Neuronal stem cell (in vitro differentiated cells): ENCODE measurements around the gene LPP.

ENCODE experiments used
- DNase-seq: peaks from one replicate; pipeline ENCODE4 v3.0.0-alpha.2; 2013; ENCODE audit warnings: low spot score
- H2AFZ ChIP-seq: one replicate; pipeline ENCODE4 v1.6.1; 2013; ENCODE audit warnings: mild to moderate bottlenecking, low read length, inconsistent platforms
- H2AK5ac ChIP-seq: 2 replicates; pipeline ENCODE4 v1.6.1; 2013; ENCODE audit warnings: low read depth, mild to moderate bottlenecking, inconsistent platforms, low read length, moderate library complexity, mixed read lengths
- H2BK120ac ChIP-seq: 2 replicates; pipeline ENCODE4 v1.6.1; 2013; ENCODE audit warnings: low read depth, mild to moderate bottlenecking, inconsistent platforms, low read length, moderate library complexity, mixed read lengths
- H2BK12ac ChIP-seq: one replicate; pipeline ENCODE4 v1.6.1; 2013; ENCODE audit warnings: low read length, inconsistent platforms
- H2BK15ac ChIP-seq: 2 replicates; pipeline ENCODE4 v1.6.1; 2013; ENCODE audit warnings: mild to moderate bottlenecking, low read length, inconsistent platforms, mixed read lengths
- H2BK5ac ChIP-seq: one replicate; pipeline ENCODE4 v1.6.1; 2013; ENCODE audit warnings: inconsistent platforms, mild to moderate bottlenecking, low read length, moderate library complexity
- H3K14ac ChIP-seq: one replicate; pipeline ENCODE4 v1.6.1; 2013; ENCODE audit warnings: low read length, inconsistent platforms
- H3K18ac ChIP-seq: 2 replicates; pipeline ENCODE4 v1.6.1; 2013; ENCODE audit warnings: low read length, inconsistent platforms
- H3K23ac ChIP-seq: 2 replicates; pipeline ENCODE4 v1.6.1; 2013; ENCODE audit warnings: low read depth, mild to moderate bottlenecking, mixed read lengths, low read length, inconsistent platforms; ENCODE audit not compliant: poor library complexity
- H3K27ac ChIP-seq: replicated peaks from 3 replicates; pipeline ENCODE4 v1.5.1; 2013; ENCODE audit warnings: low read length, inconsistent platforms
- H3K27me3 ChIP-seq, 3 experiments: 2 replicates each; pipeline ENCODE4 v1.6.1; 2013; ENCODE audit warnings: low read length in 3 of 3, mild to moderate bottlenecking in 2 of 3, inconsistent platforms in 1 of 3, low read depth in 1 of 3, mixed read lengths in 1 of 3, moderate library complexity in 1 of 3; ENCODE audit not compliant: control insufficient read depth in 3 of 3, insufficient read depth in 3 of 3
- H3K36me3 ChIP-seq, 2 donors: replicated peaks in 1 of 2; 2 replicates each; pipeline ENCODE4 v1.6.1; 2013; ENCODE audit warnings: low read length in 2 of 2; ENCODE audit not compliant: control insufficient read depth in 2 of 2, insufficient read depth in 2 of 2
- H3K4ac ChIP-seq: 2 replicates; pipeline ENCODE4 v1.6.1; 2013; ENCODE audit warnings: inconsistent platforms, mild to moderate bottlenecking, low read length, moderate library complexity
- H3K4me1 ChIP-seq, 2 donors: 1 replicate in 1 of 2; 2 replicates in 1 of 2; pipeline ENCODE4 v1.6.1; 2013; ENCODE audit warnings: low read length in 2 of 2, low read depth in 1 of 2; ENCODE audit not compliant: control insufficient read depth in 2 of 2, insufficient read depth in 1 of 2
- H3K4me2 ChIP-seq: one replicate; pipeline ENCODE4 v1.6.1; 2013; ENCODE audit warnings: mild to moderate bottlenecking, low read length, inconsistent platforms; ENCODE audit not compliant: insufficient read depth, poor library complexity, severe bottlenecking
- H3K4me3 ChIP-seq, 2 donors: 2 replicates each; pipeline ENCODE4 v1.5.1; 2013; ENCODE audit warnings: low read length in 2 of 2, mild to moderate bottlenecking in 2 of 2, inconsistent platforms in 1 of 2, moderate library complexity in 1 of 2
- H3K79me1 ChIP-seq: one replicate; pipeline ENCODE4 v1.6.1; 2013; ENCODE audit warnings: low read depth, mild to moderate bottlenecking, inconsistent platforms, low read length, moderate library complexity
- H3K9ac ChIP-seq: one replicate; pipeline ENCODE4 v1.6.1; 2013; ENCODE audit warnings: mild to moderate bottlenecking, low read depth, low read length, inconsistent platforms; ENCODE audit not compliant: poor library complexity
- H3K9me3 ChIP-seq, 2 donors: replicated peaks in 1 of 2; 2 replicates each; pipeline versions ENCODE3 to v1.6.1; 2013; ENCODE audit warnings: low read length in 2 of 2, mild to moderate bottlenecking in 2 of 2, inconsistent platforms in 1 of 2, low read depth in 1 of 2, mixed read lengths in 1 of 2, moderate library complexity in 1 of 2; ENCODE audit not compliant: control insufficient read depth in 2 of 2, insufficient read depth in 1 of 2
- H4K8ac ChIP-seq: one replicate; pipeline ENCODE4 v1.6.1; 2013; ENCODE audit warnings: low read depth, mild to moderate bottlenecking, inconsistent platforms, low read length, moderate library complexity
- H4K91ac ChIP-seq: one replicate; pipeline ENCODE4 v1.6.1; 2013; ENCODE audit warnings: low read length, low read depth, mild to moderate bottlenecking, inconsistent platforms; ENCODE audit not compliant: poor library complexity
- WGBS, 2 donors: extraction: QIAGEN DNeasy Blood & Tissue Kit; methylation state at CpG; one replicate each; pipeline ENCODE4 v1.1.7; 2013; ENCODE audit warnings: missing lambda C conversion rate in 2 of 2, mixed read lengths in 1 of 2; ENCODE audit not compliant: insufficient read length in 2 of 2, insufficient replicate concordance in 1 of 2; ENCODE audit errors: extremely low coverage in 2 of 2; 5-methylcytosine and 5-hydroxymethylcytosine counted together

LPP gene

DNA sequence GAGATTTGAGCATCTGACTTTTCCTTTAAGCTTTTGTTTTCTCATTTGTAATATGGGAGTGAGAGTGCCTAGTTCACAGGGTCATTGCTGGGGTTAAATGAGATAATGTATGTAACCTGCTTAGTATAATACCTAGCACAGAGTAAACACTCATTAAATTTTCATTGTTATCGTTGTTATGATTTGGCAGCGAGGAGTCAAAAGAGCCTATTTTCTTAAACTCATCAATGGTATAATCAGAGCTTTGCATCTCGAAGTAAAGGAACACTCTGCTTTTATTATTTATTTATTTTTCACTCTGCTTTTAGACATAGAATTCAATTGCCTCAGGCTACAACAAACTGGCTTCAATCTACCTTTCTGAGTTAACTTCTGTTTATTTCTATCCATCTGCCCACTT is 52.8 kb downstream of the LPP start:
- no CpG with 5 or more reads among the region's 3 CpGs for WGBS, 2 donors
- Histone ChIP-seq H3K4me2 (no peak overlapping the region), H2BK120ac (no peak overlapping the region), H2BK15ac (no peak overlapping the region), H4K8ac (no peak overlapping the region), H2AFZ (no peak overlapping the region), H2BK12ac (no peak overlapping the region), H4K91ac (no peak overlapping the region), H2AK5ac (no peak overlapping the region), H3K36me3 (peaks cover 0 to 19% of the 10 kb centered on the region in 2 donors), H3K23ac (no peak overlapping the region), H3K9ac (no peak overlapping the region), H3K27ac (no peak overlapping the region), H3K4me3 (no peak overlapping the region), H3K27me3 (no peaks in the 10 kb centered on the region), H3K4me1 (peaks cover 8 to 10% of the 10 kb centered on the region in 2 donors), H3K4ac (no peak overlapping the region), H3K18ac (no peak overlapping the region), H3K14ac (no peak overlapping the region), H3K79me1 (peaks cover 2% of the 10 kb centered on the region), H3K9me3 (no peaks in the 10 kb centered on the region), H2BK5ac (no peak overlapping the region)
- no peak for DNase-seq

GRCh38 chr3:188207941-188208515 is 54.1 kb downstream of the LPP start:
- no peaks in the 10 kb centered on the region for H3K27me3 ChIP-seq

GRCh38 chr3:188208516-188208981 is 54.6 kb downstream of the LPP start:
- no peak overlapping the region for H4K8ac ChIP-seq
- H3K18ac ChIP-seq, result no peak overlapping the region
- no peak overlapping the region for H3K23ac ChIP-seq
- H2BK15ac ChIP-seq, result no peak overlapping the region
- no peak overlapping the region for H2BK120ac ChIP-seq
- no peak overlapping the region for H3K9ac ChIP-seq
- H3K9me3 ChIP-seq, result no peaks in the 10 kb centered on the region
- H3K27ac ChIP-seq, result no peak overlapping the region
- H2AK5ac ChIP-seq, result no peak overlapping the region
- no peak overlapping the region for H3K14ac ChIP-seq
- no peak overlapping the region for H2BK5ac ChIP-seq
- no peaks in the 10 kb centered on the region for H3K27me3 ChIP-seq
- H3K4me2 ChIP-seq, result no peak overlapping the region
- no peak overlapping the region for H3K4me3 ChIP-seq
- peaks cover 10 to 13% of the 10 kb centered on the region in 2 donors for H3K4me1 ChIP-seq
- no peak for DNase-seq
- no peak overlapping the region for H2BK12ac ChIP-seq
- H3K79me1 ChIP-seq, result peaks cover 2% of the 10 kb centered on the region
- WGBS, 2 donors, result no CpG with 5 or more reads among the region's 7 CpGs
- H3K36me3 ChIP-seq, result peaks cover 0 to 19% of the 10 kb centered on the region in 2 donors
- no peak overlapping the region for H4K91ac ChIP-seq
- H2AFZ ChIP-seq, result no peak overlapping the region
- H3K4ac ChIP-seq, result no peak overlapping the region

More at GRCh38 chr3:188207941-188208515, 54.1 kb downstream of the LPP start:
- H3K79me1 ChIP-seq, result peaks cover 2% of the 10 kb centered on the region
- no peak overlapping the region for H3K14ac ChIP-seq
- no peak for DNase-seq
- H3K36me3 ChIP-seq, result peaks cover 0 to 19% of the 10 kb centered on the region in 2 donors
- no peak overlapping the region for H4K91ac ChIP-seq
- peaks cover 10 to 11% of the 10 kb centered on the region in 2 donors for H3K4me1 ChIP-seq
- H3K27ac ChIP-seq, result peak overlapping the region; percentile 37
- WGBS, 2 donors, result no CpG with 5 or more reads among the region's 5 CpGs
- no peak overlapping the region for H2BK120ac ChIP-seq
- H3K4me3 ChIP-seq, result no peak overlapping the region
- H4K8ac ChIP-seq, result no peak overlapping the region
- H2AK5ac ChIP-seq, result no peak overlapping the region
- H3K9ac ChIP-seq, result no peak overlapping the region
- H3K4me2 ChIP-seq, result no peak overlapping the region
- H2BK12ac ChIP-seq, result no peak overlapping the region
- no peak overlapping the region for H3K18ac ChIP-seq
- no peak overlapping the region for H2AFZ ChIP-seq
- H2BK5ac ChIP-seq, result no peak overlapping the region
- H3K23ac ChIP-seq, result no peak overlapping the region
- H3K9me3 ChIP-seq, result no peaks in the 10 kb centered on the region
- H3K4ac ChIP-seq, result no peak overlapping the region
- H2BK15ac ChIP-seq, result no peak overlapping the region

DNA sequence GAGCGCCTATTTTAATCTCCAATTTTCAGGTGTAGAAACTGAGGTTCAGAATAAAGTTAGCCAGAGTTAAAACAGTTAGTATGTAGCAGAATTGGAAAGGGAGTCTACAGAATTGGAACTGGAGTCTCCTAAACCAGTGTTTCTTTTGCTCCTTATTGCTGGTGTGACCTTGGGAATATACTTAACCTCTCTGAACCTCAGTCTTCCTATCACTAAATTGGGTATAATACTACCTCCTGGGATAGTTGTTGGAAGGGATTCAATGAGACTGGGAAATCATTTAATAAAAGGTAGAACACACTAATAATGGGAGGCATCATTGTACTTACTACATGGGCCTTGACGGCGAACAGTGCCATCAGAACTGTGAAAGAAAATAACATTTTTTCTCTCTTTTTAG is 55.1 kb downstream of the LPP start:
- Histone ChIP-seq H3K4me1 (peaks cover 10 to 13% of the 10 kb centered on the region in 2 donors), H3K36me3 (peaks cover 0 to 19% of the 10 kb centered on the region in 2 donors), H3K18ac (no peak overlapping the region), H3K9me3 (no peaks in the 10 kb centered on the region), H3K4me3 (no peak overlapping the region), H3K4ac (no peak overlapping the region), H3K27me3 (no peaks in the 10 kb centered on the region), H3K9ac (no peak overlapping the region), H4K8ac (no peak overlapping the region), H2AK5ac (no peak overlapping the region), H2AFZ (no peak overlapping the region), H3K27ac (no peak overlapping the region), H3K14ac (no peak overlapping the region), H2BK5ac (no peak overlapping the region), H2BK12ac (no peak overlapping the region), H3K23ac (no peak overlapping the region), H3K79me1 (peaks cover 2% of the 10 kb centered on the region), H2BK120ac (no peak overlapping the region), H4K91ac (no peak overlapping the region), H2BK15ac (no peak overlapping the region), H3K4me2 (no peak overlapping the region)
- no CpG with 5 or more reads among the region's 3 CpGs for WGBS, 2 donors
- no peak for DNase-seq
